Stimulated activated CD8-positive, alpha-beta memory T cell treated with anti-CD3 and anti-CD28 coated beads, Interleukin-4, amount 100 ng/mL, for 1 hour (primary cell): Measurements from ENCODE around the gene FAM241A.
"Not testable (repeated sequence)": the region's sequence is repeated elsewhere in the genome, so short reads cannot be mapped to it uniquely, and the experiment has no call there.

Experiments used
- DNase-seq, 2 donors: peaks; one replicate each; pipeline ENCODE4 v3.0.0-alpha.2; 2020; ENCODE audit warnings: low read depth in 2 of 2, low spot score in 1 of 2

FAM241A gene

GRCh38 chr4:112136551-112136950 lies 8.7 kb upstream of the FAM241A start:
- no peak for DNase-seq

DNA sequence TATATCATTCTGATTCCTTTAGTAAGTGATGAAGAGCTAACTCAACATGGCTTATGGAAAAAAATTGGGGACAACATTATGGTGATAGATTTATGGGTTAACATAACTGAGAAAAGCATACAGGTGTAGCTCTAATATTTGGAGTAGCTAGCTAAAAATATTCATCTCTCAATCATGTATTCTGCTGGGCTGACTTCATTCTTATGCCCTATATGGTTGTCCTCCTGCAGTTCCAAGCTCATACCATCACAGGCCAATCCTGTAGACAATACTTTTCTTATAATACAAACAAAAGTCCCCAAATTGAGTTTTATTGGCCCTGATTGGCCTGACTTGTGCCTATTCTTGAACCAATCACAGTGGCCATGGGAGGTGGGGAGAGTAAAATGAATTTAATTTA lies 6.7 kb upstream of the FAM241A start:
- DNase-seq = no peak

- DNase-seq = no peak
These were observed 4.7 kb upstream of the FAM241A start for GRCh38 chr4:112140536-112140935.

DNA sequence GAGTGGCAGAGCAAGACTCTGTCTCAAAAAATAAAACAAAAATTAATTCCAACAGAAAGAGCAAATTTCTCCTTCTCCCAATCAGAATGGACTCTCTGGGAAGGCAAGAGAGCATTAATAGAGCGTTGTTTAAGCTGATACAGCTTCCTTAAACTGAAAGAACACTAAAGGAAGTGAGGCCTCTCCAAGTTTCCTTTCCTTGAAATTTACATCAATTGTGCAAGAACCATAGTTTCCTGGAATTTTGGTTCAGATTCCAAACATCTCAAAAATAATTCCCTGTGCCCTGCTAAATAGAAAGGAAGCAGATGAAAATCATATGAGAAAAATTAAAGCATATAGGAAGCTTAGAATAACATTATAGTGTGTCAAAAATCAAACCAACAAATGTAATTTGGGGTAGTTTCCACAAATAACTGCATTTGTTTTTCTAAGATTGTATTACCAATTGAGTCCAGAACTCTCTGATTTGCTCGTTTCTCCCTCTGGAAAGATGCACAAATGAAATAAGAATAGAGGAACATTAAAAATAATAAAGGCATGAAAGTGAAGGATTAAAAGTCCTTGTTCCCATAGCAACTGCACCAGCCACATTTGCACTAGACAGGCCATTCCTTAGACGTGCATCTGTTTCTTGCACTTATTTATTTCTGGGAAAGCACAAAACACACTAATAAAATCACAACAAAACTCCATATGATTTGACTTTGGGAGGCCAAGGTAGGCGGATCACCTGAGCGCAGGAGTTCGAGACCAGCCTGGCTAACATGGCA lies 3.7 kb upstream of the FAM241A start:
- DNase-seq = no peak

DNA sequence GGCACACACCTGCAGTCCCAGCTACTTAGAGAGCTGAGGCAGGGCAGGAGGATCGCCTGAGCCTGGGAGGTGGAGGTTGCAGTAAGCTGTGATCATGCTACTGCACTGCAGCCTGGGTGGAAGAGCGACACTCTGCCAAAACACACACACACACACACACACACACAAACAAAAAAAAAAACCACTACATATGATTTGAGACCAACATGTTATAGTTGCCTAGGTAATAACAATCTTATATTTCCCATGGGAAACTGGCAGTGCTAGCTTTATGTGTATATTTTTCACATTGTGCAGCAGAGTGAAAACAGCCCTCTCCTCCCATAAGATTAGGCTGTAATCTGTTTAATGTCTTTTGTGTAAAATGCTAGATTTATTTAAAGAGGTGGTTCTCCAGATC lies 3.1 kb upstream of the FAM241A start:
- no peak for DNase-seq

DNA sequence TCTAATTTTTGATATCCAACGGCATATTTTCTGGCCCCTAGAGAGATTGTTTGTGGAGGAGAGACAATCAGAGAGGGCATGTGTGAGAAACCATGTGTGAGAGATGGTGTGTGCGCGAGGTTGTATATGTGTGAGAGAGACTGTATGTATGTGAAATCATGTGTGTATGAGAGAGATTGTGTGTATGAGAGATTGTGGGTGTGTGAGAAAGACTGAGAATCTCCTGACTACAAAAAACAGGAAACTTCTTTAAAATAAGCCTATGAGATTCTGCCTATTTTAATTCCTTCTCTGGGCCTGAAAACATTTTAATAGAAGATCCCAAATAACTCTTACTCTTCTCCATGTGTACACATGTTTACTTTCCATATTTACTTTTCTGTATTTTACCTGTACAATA lies 1.5 kb upstream of the FAM241A start:
- DNase-seq = no peak

DNA sequence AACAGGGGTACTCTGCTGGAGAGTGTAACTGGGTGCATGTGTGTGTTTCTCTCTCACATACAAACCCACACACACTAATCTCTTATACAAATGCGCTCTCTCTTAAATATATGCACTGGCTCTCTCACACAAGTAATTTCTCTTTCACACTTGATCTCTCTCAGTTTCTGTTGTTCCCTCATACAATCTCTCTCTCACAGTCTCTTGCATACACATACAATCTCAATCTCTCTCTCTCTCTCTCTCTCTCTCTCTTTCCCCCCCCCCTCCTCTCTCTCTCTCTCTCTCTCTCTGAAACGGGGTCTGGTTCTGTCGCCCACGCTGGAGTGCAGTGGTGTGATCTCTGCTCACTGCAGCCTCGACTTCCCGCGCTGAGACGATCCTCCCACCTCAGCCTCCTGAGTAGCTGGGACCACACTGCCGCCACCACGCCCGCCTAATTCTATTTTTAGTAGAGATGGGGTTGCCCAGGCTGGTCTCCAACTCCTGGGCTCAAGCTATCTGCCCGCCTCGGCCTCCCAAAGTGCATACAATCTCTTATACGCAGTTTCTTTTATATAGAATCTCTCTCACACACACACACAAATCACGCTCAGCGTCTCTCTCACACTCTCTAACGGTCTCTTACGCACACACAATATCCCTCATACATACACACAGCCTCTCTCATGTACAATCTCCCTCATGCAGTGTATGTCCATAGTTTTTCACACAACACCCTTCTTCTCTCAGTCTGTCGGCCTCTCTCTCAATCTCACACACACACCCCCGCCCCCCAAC lies 518 bp upstream of the FAM241A start:
- DNase-seq = no peak

DNA sequence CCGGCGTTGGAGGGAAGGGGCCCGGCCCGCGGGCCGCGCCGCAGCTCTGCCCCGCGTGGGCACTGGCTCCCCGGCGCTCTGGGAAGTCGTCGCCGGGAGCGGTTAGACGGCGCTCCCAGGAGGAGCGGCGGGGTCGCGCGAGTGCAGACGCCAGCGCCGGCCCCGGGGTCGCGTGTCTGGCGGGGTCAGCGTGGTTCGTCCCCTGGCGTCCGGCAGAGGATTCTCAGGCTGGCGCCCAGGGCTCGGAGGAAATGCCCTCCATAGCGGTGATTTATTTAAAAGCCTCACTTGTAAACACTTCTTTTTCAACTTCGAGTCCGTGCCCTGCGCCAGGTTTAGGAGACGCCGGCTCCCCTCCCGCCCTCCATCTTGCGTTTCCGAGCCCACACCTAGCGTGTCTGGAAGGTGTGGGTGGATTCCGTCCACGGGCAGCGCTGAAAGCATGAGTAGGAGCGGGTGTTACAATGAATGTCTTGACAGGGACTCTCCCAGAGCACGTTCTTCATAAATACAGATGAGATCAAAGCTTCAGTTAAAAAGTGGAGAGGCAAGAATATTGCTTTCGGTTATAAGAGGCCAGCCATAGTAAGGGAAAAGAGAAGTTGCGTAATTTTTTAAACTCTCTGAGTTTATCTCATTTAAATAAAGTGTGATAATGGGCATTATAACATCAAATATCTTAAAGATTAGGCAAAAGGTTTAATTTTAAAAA lies 692 bp downstream of the FAM241A start:
- peak; percentile 22 to 35 for DNase-seq

DNA sequence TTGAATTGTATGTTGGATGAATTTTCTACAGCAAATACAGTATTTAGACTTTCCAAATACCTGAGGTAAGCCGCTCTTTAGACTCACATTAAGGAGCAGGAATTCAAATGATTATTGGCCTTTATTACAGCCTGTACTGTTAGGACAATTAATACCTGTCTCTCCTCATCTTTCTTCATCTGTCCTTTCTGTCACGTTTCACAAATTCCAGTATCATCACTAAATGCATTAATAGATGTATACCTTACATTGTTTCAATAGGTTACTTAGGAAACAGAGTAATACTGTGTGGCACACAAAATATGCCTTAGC lies 1.2 kb downstream of the FAM241A start:
- no peak for DNase-seq

DNA sequence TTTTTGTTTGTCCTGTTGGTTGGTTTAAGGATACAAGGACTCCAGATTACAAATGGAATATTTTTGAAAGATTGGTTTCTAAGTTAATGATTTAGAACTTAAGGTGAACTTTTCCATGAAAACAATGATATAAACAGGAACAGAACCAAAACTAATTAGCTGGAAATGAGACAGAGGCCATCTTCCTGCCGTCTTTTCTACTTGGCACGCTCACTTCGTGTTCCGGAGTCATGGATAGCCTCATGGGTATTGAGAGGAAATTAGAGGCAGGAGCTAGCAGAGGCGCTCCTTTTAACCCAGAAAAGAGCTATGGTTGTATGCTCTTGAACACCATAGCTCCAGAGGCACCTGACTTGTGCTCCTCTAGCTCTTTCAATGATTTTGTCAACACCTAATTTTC lies 2.4 kb downstream of the FAM241A start:
- no peak for DNase-seq

GRCh38 chr4:112150920-112151319 lies 5.7 kb downstream of the FAM241A start:
- DNase-seq = no peak

DNA sequence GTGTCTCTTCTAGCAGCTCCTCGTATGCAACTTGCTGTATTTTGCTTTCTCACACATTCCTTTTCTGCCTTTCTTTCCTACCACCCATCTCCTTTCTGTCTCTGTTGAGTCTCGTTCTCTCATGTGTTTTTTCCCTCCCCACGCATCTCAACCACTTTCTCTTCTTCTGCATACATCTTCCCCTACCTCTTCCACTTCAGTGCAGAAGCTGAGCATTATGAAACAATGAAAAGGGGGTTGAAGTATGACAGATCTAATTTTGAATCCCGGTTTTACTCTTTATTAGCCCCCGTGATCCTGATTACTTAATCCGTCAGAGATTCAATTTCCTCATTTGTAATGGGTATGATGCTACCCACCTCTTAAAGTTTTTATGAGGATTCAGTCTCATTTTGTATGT lies 7.3 kb downstream of the FAM241A start:
- no peak for DNase-seq

- no peak for DNase-seq
These were observed 8.0 kb downstream of the FAM241A start for GRCh38 chr4:112153211-112153791.

- no peak for DNase-seq
These were observed 10.9 kb downstream of the FAM241A start for GRCh38 chr4:112156112-112156511.

GRCh38 chr4:112156553-112156952 lies 11.3 kb downstream of the FAM241A start:
- DNase-seq = no peak

DNA sequence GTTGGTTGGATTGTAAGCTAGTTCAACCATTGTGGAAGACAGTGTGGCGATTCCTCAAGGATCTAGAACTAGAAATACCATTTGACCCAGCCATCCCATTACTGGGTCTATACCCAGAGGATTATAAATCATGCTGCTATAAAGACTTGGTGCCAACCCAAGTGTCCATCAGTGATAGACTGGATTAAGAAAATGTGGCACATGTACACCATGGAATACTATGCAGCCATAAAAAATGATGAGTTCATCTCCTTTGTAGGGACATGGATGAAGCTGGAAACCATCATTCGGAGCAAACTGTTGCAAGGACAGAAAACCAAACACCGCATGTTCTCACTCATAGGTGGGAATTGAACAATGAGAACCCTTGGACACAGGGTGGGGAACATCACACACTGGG lies 18.5 kb downstream of the FAM241A start:
- not testable (repeated sequence) for DNase-seq

DNA sequence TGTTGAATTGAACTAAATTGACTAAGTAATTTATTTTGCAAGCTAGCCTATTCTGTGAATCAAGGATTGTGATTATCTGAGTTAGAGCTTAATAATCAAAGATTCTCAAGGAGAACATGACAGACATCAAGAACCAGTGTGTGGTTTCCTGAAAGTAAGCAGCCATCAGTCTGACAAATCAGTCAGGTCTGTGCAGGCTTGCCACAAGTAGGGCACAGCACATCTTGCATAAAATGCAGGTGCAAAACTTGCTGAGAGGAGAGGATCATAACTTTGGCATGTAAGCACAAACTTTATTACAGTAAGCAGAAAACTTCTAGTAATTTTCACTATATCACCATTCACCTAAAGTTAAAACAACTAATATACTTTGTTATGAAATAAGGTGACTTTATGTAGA lies 22.5 kb downstream of the FAM241A start:
- DNase-seq = no peak

- DNase-seq = no peak
These were observed 23.7 kb downstream of the FAM241A start for GRCh38 chr4:112168719-112169500.

DNA sequence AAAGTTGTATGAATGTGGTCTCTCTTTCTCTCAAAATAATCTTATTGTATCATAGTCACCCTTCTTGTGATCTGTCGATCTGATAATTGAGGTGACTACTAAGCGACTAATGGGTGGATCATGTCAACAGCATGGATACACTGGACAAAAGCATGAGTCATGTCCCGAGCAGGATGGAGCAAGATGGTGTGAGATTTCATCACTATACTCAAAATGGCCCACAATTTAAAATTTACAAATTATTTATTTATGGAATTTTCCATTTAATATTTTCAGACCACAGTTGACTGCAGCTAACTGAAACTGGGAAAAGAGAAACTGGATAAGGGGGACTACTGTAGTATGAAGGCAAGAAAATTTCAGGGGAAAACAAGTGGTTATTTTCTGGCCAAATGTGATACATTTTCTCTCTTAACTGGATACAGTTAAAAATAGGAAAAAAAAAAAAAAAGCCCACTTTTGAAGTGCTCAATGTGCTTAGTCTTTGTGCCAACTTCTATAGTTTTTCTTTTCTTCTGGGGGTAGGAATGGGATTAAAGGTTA lies 25.3 kb downstream of the FAM241A start:
- DNase-seq = no peak

DNA sequence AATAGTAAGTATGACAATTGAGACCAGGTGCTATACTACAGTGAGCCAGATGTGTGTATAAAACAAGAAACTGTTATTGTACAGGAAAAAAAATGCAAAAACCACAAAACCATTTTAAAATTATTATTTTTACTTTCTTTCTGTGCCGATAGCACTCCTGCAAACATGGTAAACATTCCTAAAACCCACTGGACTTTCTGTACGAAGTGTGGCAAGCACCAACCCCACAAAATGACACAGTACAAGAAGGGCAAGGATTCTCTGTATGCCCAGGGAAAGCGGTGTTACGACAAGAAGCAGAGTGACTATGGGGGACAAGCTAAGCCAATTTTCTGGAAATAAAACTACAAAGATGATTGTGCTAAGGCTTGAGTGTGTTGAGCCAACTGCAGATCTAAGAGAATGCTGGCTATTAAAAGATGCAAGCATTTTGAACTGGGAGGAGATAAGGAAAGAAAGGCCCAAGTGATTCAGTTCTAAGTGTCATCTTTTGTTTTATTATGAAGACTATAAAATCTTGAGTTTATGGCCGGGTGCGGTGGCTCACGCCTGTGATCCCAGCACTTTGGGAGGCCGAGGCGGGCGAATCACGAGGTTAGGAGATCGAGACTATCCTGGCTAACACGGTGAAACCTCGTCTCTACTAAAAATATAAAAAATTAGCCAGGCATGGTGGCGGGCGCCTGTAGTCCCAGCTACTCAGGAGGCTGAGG lies 26.0 kb downstream of the FAM241A start:
- DNase-seq = not testable (repeated sequence)
